T-helper 2 cell (primary cell): ENCODE measurements around the gene FAM98A.

Source experiments
- DNase-seq, 5 experiments: peaks; one replicate each; pipeline versions ENCODE4 v3.0.0 to v3.0.0-alpha.2; 2012 to 2022
- total RNA-seq, 2 donors: gene quantifications; one replicate each; lab custom pipeline; 2026; lab: John Stamatoyannopoulos, UW

Gene FAM98A
- total RNA-seq: 21.1 to 22.8 reads per million in 2 donors

DNA sequence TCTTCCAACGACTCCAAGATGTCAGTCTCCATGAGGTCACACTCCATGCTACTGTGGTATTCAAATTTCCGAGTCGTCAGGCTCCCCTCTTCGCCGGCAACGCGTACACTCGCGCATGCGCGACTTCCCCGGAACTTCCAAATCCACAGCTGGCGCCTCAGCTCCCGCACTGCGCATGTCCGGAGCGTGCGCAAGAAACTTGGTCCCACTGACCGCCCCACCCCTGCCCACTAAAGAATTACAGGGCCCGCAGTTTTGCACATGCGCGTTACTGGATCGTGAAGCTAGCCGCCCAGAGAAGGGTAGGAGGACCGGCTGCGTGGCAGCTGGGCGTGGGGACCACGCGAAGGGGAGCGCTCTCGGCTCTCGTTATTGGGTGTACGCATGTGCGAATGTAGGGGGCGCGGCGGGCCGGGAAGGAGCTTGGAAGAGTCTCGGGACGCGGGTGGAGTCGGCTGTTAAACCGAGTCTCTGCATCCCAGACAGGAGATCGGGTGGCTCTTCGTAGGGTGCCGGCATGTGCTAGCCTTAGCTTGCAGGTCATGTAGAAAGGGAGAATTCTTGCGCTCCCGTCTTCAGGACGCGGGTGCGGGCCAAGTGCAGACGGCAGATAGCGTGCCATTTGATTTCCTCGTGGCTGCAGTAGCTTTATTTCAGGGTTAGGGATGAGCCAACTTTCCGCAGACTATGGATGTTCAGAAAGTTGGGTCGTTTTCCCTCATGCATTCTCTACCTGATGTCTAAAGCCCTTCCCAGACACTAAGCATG lies at the start of gene FAM98A:
TSS of gene FAM98A (minus strand) at position 125 of the 768 bp plus-strand sequence. CDS start at position 47, 78 bp downstream.
- DNase-seq: peak; percentile 98 to 99 (median 98)

DNA sequence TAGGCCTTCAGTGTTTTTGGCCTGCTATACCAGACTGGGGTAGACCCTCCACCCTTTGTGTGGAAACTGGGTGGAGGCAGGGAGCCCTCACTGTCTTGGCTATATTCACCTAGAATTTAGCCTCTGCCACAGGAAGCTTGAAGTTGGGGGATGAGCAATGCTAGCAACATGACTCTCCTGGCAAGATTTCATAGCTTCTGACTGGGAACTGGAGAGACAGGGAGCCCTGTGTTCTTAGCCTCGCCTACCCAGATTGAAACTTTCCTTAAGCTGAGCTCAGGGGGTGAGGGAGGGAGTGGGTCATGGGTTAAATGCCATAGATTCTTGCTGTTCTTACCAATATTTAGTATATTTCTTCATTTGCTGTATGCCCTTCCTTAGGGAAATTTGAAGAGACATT lies 46.8 kb upstream of the FAM98A start:
- DNase-seq: no peak

DNA sequence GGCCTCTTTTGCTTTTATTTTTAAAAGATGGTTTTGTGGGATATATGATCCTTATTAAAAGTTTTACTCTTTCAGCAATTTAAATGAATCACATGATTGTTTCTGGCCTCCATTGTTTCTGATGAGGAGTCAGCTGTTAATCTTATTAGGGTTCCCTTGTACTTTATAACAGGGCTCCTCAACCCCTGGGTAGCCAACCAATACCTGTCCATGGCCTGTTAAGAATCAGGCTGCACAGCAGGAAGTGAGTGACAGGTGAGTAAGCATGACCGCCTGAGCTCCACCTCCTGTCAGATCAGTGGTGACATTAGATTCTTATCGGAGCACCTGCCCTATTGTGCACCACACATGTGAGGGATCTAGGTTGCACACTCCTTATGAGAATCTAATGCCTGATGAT lies 45.1 kb upstream of the FAM98A start:
- no peak for DNase-seq

DNA sequence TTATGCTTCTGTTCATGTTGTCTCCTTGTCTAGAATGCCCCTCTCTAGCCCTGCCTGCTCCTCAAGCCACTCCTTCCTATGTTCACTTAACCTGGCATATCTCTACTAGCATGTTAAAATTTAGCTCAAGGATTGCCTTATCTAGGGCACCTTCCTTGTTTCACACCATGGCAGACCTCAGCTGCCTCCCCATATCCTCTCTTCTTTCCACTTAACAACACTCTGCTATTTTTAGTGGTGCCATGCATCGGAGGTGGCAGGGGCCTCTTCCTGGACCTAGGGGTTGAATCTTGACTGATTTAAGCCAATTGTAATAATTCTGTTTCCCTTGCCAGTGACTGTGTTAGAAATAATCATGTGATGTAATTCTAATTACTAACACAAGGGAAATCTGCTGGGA lies 36.9 kb upstream of the FAM98A start:
- no peak for DNase-seq

DNA sequence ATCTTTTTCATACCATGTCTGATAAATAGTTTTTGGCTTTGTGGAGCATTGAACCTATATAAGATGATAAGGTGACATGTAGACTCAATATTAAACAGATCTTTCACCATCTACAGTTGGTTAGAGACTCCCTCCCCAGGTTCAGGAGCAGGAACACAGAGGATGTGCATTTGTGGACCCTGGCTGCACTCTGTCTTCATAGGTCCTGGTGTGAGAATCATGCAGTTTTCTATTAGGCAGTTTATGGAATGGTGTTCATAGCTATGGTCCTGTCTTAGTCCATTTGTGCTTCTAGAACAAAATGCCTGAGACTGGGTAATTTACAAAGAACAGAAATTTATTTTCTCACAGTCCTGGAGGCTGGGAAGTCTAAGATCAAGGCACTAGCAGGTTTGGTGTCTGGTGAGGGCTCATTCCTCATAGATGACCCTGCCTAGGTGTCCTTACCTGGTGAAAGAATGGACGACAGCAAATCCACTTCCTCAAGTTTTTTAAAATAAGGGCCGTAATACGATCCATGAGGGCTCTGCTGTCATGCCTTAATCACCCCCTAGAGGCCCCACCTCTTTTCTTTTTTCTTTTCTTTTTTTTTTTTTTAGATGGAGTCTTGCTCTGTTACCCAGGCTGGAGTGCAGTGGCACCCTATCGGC lies 35.3 kb upstream of the FAM98A start:
- DNase-seq: no peak

DNA sequence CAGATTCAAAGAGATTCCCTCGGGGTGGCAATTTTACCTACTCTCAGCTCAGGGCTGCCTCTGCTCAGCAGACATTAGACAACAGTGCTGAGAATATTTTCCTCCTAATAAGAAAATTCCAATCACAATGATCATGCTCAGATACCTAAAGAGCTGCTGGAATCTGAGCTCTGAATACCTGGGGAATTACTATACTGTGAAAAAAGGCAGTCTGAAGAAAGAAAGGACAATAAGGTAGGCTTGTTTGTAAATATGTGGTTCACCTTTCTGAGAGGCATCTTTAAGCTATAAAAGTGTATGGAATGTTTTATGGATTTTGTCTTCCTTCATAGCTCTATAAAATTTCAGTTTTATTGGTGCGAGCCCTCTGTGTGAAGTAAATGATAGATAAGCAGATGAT lies 34.2 kb upstream of the FAM98A start:
- DNase-seq: no peak

DNA sequence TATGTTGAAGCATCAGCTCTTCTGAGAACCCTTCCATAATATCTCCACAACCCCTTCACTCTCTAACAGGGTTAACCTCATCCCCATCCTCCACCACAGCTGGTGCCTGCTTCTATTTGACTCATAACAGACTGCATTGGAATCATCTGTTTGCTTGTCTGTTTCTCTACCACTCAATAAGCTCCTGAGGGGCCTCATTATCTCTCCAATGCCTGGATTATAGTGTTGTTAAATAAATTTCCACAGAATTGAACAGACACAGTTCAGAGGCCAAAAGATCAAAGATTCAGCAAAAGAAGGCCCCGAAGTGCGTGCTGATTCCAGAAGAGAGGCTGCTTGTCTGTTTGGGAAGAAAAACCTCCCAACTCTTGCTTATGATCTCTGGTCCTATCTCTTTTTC lies 33.7 kb upstream of the FAM98A start:
- no peak for DNase-seq

DNA sequence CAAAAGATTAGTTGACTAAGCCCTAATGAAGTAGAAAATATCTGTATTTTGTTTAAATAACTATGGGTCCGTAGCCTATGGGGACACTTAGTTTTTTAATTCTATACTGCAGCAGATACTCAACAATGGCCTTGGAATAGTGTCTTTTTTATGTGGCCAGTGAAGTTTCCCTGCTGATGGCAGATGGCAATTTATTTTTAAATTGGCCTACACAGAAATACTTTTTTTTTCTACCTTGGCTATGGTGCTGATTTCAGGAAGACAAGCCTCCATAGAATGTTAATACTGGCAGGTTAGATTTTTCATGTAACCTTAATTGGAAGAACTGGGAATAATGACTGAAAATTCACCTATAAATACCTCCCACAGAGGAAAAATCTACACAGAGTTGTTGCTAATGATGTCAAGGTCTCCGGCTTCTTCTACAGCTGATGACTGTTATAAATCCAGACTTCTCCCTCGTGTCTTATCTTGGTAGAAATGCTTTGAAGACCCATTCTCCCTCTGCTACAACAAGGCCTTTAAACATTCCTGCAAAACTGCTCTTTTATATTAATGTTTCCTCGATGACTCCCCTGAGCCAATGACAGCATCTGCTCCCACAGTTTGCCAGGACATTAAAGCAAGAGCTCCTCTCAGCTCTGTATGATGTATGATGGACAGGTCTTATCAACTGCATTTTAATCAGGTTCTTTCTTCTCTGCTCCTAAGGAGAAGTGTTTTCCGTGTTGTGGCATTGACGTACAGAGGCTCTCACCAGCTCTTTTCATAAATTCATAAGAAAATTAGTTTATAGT lies 29.1 kb upstream of the FAM98A start:
- no peak for DNase-seq

DNA sequence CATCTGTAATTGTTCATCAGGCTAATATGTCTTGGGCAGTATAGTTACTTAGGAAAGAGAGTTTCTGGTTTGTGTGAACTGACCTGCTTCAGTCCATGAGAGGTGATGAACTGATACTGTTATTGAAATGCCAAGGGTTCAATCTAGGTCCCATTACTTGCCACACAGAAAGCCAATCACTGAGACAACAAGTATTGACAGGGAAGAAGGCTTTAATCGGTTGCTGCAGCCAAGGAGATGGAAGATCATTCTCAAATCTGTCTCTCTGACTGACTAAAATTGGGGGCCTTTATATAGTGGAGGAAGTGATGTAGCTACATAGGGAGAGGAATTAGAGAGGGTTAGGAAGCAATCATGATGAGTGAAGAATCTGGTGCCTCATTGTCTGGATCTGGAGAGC lies 19.9 kb upstream of the FAM98A start:
- no peak for DNase-seq

DNA sequence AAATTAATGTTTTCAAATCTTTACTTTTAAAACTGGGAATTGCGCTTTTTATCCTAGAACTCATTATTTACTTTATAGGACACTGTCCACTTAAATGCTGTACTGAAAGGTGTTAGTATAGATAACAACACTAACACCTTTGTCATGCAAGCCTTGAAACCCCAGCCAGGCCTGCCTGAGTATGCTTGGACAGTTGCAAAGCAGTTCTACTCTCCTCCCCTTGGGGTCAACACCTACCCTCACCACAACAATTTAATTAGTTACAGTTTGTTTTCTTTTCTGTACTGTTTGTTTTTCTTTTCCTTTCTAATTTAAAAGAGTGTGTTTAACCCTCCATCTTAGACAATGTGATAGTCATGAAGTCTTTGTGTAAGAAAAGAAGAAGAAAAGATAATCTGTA lies 18.9 kb upstream of the FAM98A start:
- DNase-seq: no peak

DNA sequence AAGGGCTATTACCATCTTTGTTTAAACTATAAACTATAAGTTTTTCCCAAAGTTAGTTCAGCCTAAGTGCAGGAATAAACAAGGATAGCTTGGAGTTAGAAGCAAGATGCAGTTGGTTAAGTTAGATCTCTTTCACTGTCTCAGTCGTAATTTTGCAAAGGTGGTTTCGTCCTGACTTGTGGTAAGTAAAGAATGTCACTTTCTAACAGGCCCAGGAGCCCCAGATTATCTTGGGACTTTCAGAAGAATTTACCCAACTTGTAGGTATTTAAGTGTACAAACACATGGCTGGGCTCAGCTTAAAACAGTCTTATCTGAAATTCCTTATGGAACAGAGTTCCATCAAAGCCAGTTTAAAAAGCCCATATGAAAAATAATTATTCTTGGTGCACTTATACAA lies 18.3 kb upstream of the FAM98A start:
- no peak for DNase-seq

DNA sequence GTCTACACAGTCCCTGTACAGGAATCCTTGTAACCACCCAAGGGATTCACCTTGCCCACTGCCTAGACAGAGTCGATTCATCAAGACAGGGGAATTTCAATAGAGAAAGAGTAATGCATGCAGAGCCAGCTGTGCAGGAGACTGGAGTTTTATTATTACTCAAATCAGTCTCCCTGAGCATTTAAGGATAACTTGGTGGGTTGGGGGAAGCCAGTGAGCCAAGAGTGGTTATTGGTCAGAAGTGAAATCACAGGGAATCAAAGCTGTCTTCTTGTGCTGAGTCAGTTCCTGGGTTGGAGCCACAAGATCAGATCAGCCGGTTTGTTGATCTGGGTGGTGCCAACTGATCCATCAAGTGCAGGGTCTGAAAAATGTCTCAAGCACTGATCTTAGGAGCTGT lies 17.8 kb upstream of the FAM98A start:
- peak in 1 of 5 experiments; percentile 51 for DNase-seq

DNA sequence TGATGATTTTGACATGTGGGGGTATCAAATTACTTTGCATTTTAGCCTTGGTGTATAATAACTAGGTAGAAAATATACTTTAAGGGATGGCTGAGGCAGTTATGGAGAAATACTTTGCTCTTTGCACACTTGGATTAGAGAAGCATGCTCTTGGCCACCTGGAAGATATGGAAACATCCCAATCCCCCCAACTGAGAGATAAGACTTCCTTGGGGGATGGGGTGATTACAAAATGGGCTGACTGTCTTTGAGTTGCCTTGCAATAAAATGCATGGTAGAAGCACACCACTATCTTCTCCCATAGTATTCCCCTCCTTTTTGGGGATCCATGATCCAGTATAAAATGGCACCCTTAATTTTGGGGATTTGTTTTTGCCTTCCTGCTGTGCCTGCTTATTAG lies 15.1 kb upstream of the FAM98A start:
- DNase-seq: no peak

DNA sequence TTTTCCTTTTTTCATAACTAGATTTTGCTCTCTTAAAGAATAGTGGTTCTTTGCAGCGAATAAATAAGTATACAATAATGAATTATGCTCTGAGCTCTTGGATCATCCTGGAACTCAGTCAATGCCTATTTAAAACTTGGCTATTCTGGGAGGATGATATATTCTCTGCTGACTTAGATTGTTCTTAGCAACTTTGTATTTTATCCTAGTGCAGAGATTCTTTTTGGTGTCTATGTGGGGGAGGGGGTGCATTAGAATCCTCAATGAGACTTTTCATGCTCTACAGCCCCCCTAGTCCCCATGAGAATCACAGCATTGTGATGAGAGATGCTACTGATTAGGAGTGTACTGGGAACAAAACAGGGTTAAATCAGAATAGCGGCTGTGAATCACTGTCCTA lies 8.8 kb upstream of the FAM98A start:
- no peak for DNase-seq

DNA sequence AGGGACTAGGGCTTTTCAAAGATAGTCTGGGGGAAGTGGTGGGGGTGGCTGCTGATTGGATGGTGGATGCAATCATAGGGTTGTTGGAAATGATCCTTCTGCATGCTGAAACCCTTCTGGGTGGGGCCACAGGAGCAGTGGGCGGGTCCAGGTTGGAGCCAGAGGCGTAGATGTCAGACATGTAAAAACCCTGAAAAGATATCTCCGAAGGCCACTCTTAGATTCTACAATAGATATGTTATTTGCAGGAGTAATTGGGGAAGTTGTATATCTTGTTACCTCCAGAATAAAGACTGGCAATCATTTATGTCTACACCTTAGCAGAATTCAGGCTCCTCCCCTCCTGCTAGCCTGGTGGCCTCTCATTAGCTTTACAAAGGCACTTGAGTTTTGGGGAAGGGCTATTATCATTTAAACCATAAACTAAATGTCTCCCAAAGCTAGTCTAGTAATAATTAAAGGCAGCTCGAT lies 8.2 kb upstream of the FAM98A start:
- no peak for DNase-seq

DNA sequence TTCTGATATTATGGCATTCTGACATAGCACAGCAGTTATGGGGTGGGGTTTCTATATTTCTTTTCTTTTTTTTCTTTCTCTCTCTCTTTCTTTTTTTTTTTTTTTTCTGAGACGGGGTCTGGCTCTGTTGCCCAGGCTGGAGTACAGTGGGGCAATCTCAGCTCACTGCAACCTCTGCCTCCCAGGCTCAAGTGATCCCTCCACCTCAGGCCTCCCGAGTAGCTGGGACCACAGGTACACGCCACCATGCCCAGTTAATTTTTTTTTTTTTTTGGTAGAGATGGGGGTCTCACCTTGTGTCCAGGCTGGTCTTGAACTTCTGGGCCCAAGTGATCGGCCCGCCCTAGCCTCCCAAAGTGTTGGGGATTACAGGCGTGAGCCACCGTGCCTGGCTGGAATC lies 7.5 kb upstream of the FAM98A start:
- DNase-seq: no peak

DNA sequence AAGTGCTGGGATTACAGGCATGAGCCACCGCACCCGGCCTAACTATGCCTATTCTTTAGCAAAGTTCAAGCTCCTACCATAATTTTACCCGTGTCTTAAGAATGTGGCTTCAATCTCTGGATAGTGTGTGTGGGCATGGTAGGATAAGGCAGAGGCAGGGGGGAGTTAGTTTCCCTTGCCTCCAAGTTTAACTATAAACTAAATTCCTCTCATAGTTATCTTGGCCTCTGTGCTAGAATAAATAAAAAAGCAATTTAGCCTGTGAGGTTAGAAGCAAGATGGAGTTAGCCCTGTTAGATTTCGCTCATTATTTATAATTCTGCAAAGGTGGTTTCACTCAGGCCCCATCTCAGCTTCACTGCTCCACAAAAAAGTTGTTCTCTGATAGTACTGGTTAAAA lies 7.0 kb upstream of the FAM98A start:
- DNase-seq: no peak

DNA sequence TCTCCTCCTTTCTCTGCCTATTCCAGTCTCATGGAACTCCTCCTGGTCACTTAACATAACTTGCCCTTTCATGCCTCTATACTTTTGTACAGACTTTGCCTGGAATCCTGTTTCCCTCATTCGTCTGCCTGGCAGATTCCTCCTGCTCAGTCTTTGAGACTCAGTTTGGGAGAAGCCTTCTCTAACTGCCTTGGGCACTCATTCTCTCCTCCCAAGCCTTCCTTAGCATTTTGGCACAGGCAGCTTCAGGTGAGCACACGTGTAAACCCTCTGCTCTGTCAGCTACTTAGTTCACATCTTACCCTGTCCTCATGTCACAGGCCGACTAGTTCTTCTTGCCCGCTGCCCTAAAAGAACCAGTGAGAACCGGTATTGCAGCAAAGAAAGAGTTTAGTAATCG lies 6.0 kb upstream of the FAM98A start:
- DNase-seq: no peak

DNA sequence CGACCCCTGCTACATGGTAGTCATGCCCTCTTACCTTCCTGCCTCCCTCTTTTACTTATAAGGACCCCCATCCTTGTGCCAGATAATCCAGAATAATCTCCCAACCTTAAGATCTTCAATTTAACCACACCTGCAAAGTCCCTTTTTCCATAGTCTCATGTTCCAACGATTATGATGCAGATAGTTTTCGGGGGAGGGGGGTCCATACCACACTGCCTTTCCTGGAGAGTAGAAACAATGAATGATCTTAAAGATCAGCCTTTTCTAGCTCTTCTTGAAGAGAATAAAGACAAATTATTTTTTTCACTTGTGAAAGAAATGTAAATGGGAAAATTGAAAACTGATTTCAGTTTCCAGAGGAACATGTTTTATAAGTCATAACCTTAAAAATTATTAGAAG lies 4.3 kb upstream of the FAM98A start:
- DNase-seq: no peak

DNA sequence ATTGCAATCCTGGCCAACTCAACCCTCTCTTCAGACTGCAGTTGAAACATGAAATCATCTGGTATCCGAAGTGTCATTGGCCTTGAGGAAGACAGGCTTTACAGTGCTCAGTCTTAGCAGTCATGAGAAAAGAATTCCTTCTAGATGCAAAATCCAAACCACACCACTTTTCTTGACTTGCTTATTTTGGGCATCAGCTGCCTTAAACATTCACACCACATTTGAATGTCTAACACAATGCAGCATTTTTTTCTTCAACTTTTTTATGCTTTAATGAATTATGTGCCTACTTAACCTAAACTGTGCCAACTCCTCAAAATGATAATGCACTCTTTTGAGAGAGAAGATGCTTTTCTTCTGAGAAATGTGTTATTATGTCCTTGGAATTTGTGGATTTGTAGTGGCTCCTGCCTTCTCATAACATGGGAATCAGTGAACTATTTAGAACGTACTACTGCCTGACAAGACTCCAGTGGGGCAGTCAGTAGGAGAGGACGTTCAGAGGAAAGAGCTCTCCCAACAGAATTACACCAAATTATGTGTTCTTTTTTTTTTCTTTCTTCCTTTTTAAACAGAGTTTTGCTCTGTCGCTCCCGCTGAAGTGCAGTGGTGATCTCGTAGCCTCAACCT lies 3.2 kb upstream of the FAM98A start:
- no peak for DNase-seq

DNA sequence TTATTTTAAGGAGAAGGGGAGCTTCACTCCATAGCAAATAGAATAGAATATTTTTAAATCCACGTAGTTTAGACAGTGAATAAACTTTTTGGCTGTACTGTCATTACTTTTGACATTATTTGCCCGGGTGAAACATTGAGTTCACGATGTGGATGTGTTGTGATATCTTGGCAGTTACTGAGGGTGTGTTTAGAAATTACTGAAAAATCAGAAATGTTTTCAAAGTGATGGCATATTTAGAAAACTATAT lies 769 bp upstream of the FAM98A start:
- DNase-seq: no peak

DNA sequence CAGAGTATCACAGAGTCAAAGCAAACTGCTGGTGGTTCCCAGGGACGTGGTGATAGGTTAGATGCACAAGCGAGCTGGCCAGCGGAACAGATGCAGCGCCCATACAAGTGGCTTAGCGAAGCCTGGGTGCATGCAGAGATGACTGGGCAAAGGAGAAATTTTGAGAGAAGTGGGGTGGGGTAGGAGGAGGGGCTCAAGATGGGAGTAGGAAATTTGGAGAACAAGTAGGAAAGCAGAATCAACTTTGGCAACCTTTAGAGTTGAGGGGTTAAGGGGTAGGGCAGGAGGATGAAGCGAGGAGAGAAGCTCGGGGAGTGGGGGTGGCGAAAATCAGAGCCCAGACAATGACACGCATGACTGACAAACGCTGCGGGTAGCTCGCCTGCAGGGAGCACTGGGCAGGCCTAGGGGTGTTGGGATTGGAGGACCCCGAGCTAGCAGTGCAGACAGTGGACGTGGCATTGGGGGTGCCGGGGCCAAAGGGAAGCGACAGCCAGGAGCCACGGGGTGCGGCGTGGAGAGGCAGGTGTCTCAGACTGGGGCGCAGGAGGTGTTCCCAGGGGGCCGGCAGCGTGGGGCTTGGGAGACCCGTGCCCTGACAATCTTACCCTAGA lies 431 bp downstream of the FAM98A start:
- peak in 3 of 5 experiments; percentile 5 to 79 (median 10) for DNase-seq

DNA sequence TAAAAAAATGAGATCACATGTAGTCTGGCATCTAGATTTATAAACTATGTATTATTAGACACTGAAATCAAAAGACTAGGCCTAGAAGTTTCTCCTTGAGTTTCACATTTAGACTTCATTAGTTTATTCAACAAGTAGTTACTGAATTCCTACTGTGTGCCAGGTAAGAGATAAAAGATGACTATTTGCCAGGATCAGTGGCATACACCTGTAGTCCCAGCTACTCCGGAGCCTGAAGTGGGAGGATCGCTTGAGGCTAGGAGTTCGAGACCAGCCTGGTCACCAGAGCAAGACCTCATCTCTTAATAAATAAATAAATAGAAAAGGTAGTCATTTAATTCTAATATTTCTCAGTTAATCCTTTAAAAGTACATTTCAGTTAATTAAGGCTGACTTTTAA lies 2.1 kb downstream of the FAM98A start:
- no peak for DNase-seq
